ENCODE results near the gene NTHL1.

DNA sequence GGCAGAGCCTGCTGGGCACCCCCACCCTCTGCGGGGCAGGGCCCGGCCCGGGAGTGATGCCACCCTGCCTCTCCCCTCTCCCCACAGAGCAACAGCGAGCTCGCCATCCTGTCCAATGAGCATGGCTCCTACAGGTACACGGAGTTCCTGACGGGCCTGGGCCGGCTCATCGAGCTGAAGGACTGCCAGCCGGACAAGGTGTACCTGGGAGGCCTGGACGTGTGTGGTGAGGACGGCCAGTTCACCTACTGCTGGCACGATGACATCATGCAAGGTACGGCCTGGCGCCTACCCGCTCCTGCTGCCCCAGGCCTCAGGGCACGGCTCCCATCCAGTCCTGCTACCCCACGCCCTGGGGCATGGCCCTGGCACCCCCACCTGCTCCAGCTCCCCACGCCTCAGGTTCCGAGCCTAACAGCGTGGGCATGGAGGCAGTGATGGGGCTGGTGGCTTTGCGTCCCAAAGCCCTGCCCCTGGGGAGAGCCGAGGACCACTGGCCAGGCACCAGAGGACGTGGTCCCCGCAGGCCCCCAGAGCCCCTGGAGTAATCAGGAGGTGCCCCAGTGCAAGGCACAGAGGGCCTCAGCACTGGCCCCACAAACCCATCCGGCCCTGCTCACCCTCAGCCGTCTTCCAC lies 38.6 kb upstream of the NTHL1 start:
- TF ChIP-seq POLR2AphosphoS5 (IDR thresholded peaks at IDR 0.05) (peak; percentile 91), CTCF (IDR thresholded peaks at IDR 0.05) (no peak)
